AG09309 (cell line): ENCODE results near the gene SLC2A3.
"Not testable (repeated sequence)": the region's sequence is repeated elsewhere in the genome, so short reads cannot be mapped to it uniquely, and the experiment has no call there.

Source experiments
- DNase-seq: peaks from one replicate; pipeline ENCODE4 v3.0.0-alpha.2; 2010; ENCODE audit warnings: low read depth
- H3K4me3 ChIP-seq: 2 replicates; pipeline ENCODE4 v1.5.1; 2011; ENCODE audit warnings: mild to moderate bottlenecking, low read depth, low read length, moderate library complexity; ENCODE audit not compliant: control insufficient read depth
- CTCF ChIP-seq: IDR thresholded peaks from 2 replicates; pipeline ENCODE4 v1.5.1; 2011; ENCODE audit warnings: mild to moderate bottlenecking, low read depth, low read length, inconsistent platforms; ENCODE audit not compliant: insufficient read depth, control insufficient read depth; ENCODE audit errors: missing control alignments

The SLC2A3 gene

GRCh38 chr12:7927470-7927869 is 8.5 kb downstream of the SLC2A3 start:
- no peak for DNase-seq
- no peak overlapping the region for H3K4me3 ChIP-seq
- TF ChIP-seq CTCF: no peak

GRCh38 chr12:7926068-7926666 is 9.8 kb downstream of the SLC2A3 start:
- not testable (repeated sequence) for DNase-seq, H3K4me3 ChIP-seq

- no peak for DNase-seq
- no peak overlapping the region for H3K4me3 ChIP-seq
- TF ChIP-seq CTCF: no peak
These were observed 12.4 kb downstream of the SLC2A3 start for GRCh38 chr12:7923241-7924236.

GRCh38 chr12:7921181-7921580 is 14.8 kb downstream of the SLC2A3 start:
- DNase-seq, H3K4me3 ChIP-seq: not testable (repeated sequence)

- not testable (repeated sequence) for DNase-seq, H3K4me3 ChIP-seq
These were observed 17.8 kb downstream of the SLC2A3 start for GRCh38 chr12:7918268-7918590.

GRCh38 chr12:7917392-7918267 is 18.4 kb downstream of the SLC2A3 start:
- no peak for TF ChIP-seq CTCF
- H3K4me3 ChIP-seq: no peak overlapping the region
- DNase-seq: no peak

GRCh38 chr12:7916936-7917335 is 19.1 kb downstream of the SLC2A3 start:
- no peak overlapping the region for H3K4me3 ChIP-seq
- no peak for TF ChIP-seq CTCF
- no peak for DNase-seq
